COLO829 (cell line): ENCODE data around the gene PAX3.
"Not testable (repeated sequence)": the region's sequence is repeated elsewhere in the genome, so short reads cannot be mapped to it uniquely, and the experiment has no call there.

Experiments used
- DNase-seq: peaks from one replicate; pipeline ENCODE4 v3.0.0; 2012; ENCODE audit warnings: low spot score

Gene PAX3

DNA sequence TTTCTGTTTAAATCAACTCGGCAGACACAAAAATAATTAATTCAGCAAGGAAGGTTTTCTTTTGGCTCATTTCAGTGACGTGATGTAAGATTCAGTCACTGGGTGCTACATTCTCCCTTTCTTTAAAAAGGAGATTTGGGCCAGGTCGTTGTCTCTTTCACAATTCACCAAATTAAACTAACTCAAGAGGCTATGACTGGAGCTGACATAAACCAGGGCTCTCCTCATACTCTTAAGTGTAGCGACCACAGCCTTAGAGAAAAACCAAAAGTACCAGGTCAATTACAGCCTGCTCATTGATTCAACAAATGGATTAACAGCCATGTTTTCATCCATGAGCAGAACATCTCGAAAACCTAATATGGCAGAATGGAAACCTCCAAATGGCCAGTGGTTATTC lies 85.7 kb downstream of the PAX3 start:
- no peak for DNase-seq

DNA sequence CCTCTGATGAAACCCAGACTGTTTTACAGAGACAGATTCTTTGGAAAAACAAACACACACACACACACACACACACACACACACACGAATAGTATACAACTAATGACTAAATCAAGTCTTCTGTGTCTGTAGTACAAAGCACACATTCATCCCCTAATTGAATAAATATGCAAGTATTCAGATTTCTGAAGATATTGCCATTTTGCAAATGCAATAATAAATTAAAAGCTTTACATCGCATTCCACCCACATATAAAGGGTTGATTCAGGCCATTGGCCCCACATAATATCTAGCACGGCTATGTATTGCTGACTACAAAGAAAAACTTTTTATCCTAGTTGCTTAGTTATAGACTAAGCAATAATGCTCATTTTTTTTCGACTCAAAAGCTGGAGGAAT lies 86.2 kb downstream of the PAX3 start:
- DNase-seq = no peak

DNA sequence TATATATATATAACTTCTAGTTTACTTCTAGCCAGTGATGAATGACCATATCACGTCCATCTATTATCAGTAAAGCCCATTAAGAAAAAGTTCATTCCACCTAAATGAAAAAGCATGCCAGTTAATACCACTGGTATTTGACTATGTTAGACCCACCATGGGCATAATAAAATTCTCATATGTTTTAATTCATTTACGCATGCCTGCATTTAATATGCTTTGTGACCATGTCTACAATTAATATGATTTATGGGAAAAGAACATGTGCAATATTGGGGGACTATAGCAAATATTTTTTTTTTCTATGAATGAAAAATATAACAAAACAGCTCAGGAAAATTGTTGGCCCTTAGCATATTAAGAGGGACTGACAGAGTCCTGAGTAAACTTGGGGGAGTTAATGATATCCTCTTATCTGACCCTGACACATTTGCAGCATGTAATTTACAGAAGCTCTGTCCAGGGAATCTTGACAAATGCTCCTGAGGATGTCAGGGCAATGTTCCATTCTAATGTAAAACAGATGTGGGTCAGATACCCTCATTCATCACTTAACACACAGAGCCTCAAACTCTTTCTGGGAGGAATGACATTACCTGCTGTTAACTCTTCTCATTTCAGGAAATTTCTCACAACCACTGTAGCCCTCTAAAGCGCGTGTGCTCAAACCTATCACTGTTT lies 90.6 kb downstream of the PAX3 start:
- DNase-seq = no peak

DNA sequence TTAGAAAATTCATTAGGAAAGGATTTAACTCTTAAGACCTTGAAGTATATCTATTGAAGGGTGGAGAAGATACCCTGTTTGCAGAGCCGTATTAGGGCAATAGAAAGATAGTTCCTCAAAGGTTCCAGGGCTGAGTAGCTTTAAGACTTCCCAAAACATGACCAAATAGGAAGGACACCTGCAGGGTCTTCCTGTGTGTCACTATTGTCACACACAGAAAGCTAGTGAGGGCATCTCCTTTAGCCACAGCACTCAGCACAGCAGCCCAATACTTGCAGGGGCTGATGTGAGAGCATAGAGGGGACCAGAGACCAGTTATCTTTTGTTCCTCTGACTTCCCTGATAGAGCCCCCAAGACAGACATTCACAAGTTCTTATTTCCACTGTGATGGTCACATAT lies 93.7 kb downstream of the PAX3 start:
- no peak for DNase-seq

DNA sequence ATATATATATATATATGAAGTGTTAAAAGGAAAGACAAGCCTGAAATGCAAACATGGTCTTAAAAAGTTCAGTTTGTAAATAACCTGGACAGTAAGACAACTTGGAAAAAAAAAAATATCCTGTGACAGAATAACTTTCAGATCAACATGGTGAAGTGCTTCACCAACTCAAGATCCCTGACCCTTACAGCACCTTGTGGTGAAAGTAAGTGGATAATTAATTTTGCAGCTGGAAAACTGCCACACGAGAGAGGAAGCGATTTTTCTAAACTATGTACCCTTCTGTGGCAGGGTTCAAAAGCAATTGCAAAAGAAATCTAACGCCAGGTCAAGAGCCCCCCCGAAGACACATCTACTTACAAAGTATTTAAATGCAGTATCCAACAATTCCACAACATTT lies 95.8 kb downstream of the PAX3 start:
- DNase-seq = no peak

DNA sequence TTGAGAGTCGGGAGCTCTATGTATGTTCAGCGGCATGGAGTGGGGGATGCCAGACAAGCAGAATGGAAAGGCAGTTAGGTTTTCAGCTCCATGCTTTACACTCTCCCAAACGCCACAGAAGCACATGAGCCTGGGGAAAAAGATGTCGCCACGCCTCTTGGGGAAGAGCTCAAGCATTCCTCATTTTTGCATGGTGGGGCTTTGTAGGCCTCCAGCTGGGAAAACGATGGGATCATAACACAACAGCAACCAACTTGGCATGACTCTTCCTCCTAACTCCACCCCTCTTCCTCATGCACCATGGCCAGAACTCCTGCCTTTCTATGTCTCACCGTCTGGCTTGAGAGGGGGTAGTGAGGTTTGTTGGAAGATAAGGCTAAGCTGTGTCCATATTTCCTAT lies 102.6 kb downstream of the PAX3 start:
- DNase-seq = no peak

DNA sequence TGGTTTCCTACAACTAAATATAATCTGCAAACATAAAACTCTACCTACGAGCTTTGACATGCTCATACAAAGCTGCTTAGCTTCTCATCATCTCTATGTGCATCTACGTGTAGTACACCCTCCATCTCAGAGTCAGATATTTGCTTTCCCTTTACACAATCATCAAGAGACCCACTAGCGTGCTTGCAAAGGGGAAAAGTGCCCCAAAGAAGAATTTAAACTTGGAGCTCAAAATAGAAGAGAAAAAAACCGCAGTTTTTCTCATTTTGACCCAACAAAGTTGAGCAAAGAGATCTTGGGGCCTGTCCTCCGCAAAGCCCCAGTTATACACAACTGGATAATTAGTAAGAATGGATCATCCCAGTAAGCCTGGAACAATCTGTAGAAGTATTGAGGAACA lies 104.1 kb downstream of the PAX3 start:
- DNase-seq = no peak

DNA sequence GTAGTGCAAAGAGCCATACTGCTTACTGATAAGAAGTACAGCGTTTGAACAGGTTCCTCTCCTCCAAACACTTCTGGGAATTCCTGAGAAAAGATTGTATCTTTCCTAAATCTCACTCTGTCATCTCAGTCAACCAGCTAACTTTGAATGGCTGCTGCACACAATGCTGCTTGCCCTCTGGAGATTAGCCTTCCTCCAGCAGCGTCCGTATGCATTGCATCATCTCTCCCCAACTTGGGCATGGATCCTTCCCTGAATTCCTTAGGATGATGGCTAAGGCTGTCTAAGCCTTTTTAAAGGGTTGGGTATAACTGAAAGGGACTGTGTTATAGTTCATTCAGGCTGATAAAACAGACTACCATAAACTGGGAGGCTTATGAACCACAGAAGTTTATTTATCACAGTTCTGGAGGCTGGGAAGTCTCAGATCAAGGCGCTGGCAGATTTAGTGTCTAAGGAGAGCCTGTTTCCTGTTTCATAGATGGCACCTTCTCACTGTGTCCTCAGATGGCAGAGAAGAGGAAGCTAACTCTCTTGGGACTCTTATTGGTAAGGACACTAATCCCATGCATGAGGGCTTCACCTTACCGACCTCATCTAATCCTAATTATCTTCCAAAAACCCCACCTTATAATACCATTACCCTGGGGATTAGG lies 105.3 kb downstream of the PAX3 start:
- no peak for DNase-seq

DNA sequence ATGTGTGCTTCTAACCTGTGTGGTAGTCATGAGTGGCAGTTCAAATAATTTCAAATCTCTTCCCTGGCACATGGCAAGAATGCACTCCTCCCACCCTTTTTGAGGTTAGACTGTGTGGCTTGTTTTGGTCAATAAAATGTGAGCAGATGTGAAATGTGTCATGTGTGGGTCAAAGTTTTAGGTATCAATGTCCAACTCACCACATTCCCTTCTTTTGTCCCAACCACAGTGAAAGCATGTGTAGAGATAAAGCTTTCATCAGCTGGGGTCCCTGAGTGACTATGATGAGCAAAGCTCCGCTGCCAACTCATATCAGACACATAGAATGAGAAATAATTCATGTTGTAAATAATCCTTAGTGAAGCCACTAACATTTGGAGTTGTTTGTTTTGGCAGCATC lies 118.2 kb downstream of the PAX3 start:
- DNase-seq = no peak

DNA sequence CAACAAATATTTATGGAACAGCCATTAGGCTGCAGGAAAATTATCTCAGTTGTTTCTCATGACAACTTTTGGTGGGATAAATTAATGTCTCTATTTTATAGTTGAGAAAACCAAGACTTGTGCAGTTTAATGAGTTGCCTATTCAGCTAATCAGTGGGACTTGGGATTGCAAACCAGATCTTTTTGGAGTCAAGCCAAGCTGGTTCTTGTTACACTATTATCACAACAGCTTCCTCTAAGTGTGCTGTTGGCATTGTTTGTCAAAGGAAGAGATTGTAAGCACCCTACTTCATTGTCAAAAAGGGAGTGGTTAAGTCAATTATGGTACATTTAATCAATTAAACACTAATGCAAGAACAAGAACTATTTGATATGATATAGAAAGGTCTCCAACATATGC lies 119.2 kb downstream of the PAX3 start:
- no peak for DNase-seq

DNA sequence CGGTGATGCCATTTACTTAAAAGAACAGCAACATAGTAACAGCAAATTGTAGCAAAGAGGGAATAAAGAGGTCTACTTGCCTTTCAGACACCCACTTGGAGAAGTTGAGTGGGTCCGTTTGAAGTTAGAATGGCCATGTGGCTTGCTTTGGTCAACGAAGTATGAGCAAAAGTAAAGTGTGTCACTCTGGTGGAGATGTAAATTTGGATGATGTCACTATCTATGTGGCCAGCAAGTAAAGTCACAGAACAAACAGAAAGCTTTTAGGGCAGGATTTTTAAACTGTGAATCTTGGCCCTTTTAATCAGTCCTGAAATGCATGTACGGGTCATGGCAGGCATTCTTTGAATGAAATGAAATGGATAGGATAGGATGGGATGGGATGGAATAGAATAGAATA lies 120.3 kb downstream of the PAX3 start:
- no peak for DNase-seq

DNA sequence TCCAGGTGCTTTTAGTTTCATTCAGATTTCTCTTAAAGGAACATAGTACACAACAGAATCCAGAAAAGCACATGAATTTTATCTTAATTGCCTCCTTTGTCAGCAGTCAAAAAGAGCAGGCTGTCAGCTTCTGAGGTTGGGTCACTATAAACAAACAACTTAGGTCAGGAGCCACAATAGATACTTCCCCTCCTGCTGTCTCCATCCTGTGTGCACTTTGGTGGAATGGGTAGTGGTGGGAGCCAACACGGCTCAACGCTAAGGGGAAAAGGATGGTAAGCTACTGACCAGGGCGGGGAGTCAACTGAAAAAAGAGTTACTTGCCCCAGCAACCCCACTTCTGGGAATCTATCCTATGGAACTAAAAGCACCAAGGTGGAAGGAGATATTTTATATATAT lies 121.9 kb downstream of the PAX3 start:
- no peak for DNase-seq

DNA sequence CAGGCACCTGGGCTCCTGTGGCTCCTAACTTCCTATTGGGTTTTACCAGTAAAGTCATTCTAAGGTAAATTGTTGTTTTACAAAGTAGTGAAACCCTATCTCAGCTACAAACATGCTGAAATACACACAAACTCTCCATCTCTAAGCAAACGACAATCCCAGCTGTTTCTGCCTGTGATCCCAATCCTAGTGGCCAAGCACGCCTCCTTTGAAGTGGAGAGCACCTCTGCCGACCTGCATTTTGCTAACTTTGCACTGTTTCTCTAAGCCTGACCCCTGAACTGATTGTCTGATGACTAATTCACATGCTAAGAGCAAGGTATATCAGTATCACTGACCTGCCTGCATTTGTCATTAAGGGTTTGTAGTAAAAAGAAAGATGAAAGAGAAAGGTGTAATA lies 124.3 kb downstream of the PAX3 start:
- no peak for DNase-seq

DNA sequence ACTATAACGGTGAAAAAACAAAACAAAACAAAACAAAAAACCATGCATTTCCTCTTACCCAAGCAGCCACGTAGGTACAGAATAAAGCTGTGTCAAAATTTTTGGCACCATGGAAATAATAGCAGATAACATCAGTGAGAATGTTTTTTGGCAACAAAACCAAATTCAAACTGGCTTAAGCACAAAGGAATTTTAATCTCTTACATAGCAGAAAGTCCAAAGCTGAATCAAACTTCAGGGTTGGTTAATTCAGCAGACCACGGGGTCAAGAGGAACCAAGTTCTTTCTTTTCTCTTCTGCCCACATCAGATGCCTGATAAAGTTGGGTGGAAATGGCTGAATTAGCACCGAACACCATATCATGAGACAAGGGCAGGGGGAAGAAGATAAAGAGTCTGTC lies 129.5 kb downstream of the PAX3 start:
- no peak for DNase-seq

DNA sequence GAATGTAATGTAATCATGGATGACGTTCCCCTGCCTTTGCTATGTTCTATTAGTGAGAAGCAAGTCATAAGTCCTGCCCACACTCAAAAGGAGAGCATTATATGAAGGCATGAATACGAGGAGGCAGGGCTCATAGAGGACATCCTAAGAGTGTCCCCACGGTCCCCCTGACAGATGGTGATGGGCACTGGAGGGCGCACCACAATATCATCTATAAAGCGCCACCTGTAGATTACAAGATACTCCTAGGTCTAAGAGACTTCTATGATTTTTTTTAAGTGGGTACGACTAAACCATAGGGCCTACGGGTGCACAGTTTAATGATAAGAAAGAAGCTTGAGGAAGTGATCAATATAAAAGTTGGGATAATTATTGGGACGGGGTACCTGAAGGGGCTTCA lies 131.0 kb downstream of the PAX3 start:
- DNase-seq = no peak

DNA sequence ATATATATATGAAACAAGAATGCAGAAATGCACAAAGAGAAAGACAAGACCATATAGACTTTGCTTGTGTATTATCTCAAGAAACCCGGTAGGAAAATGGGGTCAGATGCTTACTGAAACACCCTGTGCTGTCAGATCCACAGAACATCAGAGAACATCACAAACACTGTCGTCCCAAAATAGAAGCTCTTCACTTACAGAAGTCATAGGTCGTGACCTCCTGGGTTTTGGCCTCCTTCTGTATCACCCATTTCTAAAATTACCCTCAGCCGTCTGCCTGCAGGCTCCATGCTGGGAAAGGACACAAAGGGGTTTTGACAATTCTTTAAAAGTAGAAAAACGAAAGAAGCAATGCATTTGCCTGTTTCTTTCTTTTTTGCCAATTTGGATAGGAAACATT lies 137.9 kb downstream of the PAX3 start:
- DNase-seq = no peak

DNA sequence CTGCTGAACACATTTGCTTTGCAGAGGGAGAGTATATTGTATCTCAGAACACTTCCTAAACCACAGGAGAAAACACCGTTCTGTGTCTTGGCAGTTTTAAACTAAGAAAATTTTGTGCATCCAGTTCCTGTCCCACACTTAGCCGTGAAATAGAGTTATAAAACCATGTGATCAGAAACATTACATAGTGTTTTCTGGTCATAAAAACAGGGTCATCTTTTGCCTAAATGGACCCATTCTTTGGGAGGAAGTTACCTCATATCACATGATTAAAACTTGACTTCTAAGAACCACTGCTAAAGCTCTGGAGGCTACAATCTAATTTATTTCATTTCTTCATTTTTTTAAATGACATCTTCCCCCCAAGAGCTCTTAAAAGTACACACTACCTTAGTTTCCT lies 138.7 kb downstream of the PAX3 start:
- no peak for DNase-seq

DNA sequence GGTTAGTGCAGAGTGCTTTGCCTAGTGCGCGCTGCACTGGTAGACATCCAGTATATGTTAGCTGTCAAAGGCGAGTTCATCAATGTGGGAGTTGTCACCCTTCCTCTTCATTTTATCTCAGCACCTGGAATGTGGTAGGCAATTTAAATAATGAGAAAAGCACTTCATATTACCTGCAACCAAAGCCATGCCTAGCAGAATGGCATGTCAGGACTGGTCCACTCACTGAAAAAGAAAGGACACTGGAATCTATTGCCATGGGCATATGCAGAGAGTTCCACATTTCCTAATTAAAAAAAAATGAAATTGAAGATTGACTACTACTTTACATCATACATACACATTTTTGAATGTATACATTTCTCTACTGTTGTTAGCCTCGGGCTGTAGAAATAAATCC lies 139.6 kb downstream of the PAX3 start:
- DNase-seq = no peak

DNA sequence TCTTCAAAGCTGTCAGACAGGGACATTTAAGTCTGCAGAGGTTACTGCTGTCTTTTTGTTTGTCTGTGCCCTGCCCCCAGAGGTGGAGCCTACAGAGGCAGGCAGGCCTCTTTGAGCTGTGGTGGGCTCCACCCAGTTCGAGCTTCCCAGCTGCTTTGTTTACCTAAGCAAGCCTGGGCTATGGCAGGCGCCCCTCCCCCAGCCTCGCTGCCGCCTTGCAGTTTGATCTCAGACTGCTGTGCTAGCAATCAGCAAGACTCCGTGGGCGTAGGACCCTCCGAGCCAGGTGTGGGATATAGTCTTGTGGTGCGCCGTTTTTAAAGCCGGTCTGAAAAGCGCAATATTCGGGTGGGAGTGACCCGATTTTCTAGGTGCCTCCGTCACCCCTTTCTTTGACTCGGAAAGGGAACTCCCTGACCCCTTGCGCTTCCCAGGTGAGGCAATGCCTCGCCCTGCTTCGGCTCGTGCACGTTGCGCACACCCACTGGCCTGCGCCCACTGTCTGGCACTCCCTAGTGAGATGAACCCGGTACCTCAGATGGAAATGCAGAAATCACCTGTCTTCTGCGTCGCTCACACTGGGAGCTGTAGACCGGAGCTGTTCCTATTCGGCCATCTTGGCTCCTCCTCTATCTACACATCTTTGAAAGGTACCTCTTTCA lies 143.7 kb downstream of the PAX3 start:
- DNase-seq = not testable (repeated sequence)
